SK-N-SH treated with all-trans-retinoic acid at 6 μM for 48 hours (cell line): Measurements from ENCODE around the gene PYURF.

Experiments
- ATAC-seq: fragments of 200-7000 bp; cut with Tn5 transposase; 3 replicates; pipeline ENCODE4 v1.9.1; 2020; ENCODE audit warnings: mild to moderate bottlenecking, moderate library complexity
- ARNTL ChIP-seq: fragments of 450-650 bp; formaldehyde crosslinking; IDR thresholded peaks from 2 replicates; pipeline ENCODE4 v1.5.0; 2020; ENCODE audit warnings: low read depth, mild to moderate bottlenecking, moderate library complexity, borderline replicate concordance
- CREB5 ChIP-seq: fragments of 250-450 bp; sonication (Bioruptor Pico); IDR thresholded peaks from 2 replicates; pipeline ENCODE4 v1.5.1; 2020; ENCODE audit warnings: low read depth, mild to moderate bottlenecking, moderate library complexity
- GLIS3 ChIP-seq: fragments of 250-450 bp; sonication (Bioruptor Pico); IDR thresholded peaks from 2 replicates; pipeline ENCODE4 v1.5.0; 2020; ENCODE audit warnings: mild to moderate bottlenecking, moderate library complexity
- ISL1 ChIP-seq: fragments of 250-450 bp; sonication (Bioruptor Pico); IDR thresholded peaks from 2 replicates; pipeline ENCODE4 v2.1.2; 2022; ENCODE audit warnings: mild to moderate bottlenecking, moderate library complexity
- RARB ChIP-seq: fragments of 250-450 bp; sonication (Bioruptor Pico); IDR thresholded peaks from 2 replicates; pipeline ENCODE4 v1.8.0; 2021; ENCODE audit warnings: mild to moderate bottlenecking, moderate library complexity
- TOX ChIP-seq: fragments of 250-450 bp; sonication (Bioruptor Pico); IDR thresholded peaks from 2 replicates; pipeline ENCODE4 v1.8.0; 2021; ENCODE audit warnings: mild to moderate bottlenecking, moderate library complexity, borderline replicate concordance
- TSHZ2 ChIP-seq: fragments of 250-450 bp; sonication (Bioruptor Pico); IDR thresholded peaks from 2 replicates; pipeline ENCODE4 v1.5.0; 2020; ENCODE audit warnings: mild to moderate bottlenecking, moderate library complexity
- ZFP3 ChIP-seq: fragments of 250-450 bp; sonication (Bioruptor Pico); IDR thresholded peaks from 2 replicates; pipeline ENCODE4 v1.5.0; 2020; ENCODE audit warnings: mild to moderate bottlenecking, moderate library complexity
- ZFP30 ChIP-seq: fragments of 450-650 bp; formaldehyde crosslinking; IDR thresholded peaks from 2 replicates; pipeline ENCODE4 v1.5.0; 2022; ENCODE audit warnings: mild to moderate bottlenecking, moderate library complexity
- ZNF70 ChIP-seq: fragments of 450-650 bp; formaldehyde crosslinking; IDR thresholded peaks from 2 replicates; pipeline ENCODE4 v1.5.0; 2020; ENCODE audit warnings: mild to moderate bottlenecking, moderate library complexity
- ZNF8 ChIP-seq: fragments of 450-650 bp; formaldehyde crosslinking; IDR thresholded peaks from 2 replicates; pipeline ENCODE4 v1.5.0; 2020; ENCODE audit warnings: mild to moderate bottlenecking, moderate library complexity
- TF ChIP-seq, protein P1 (sequence below): fragments of 250-450 bp; sonication (Bioruptor Pico); IDR thresholded peaks from 2 replicates; pipeline ENCODE4 v1.8.0; 2020; ENCODE audit warnings: mild to moderate bottlenecking, moderate library complexity, borderline replicate concordance
- TF ChIP-seq, protein P2 (sequence below): fragments of 250-450 bp; sonication (Bioruptor Pico); IDR thresholded peaks from 2 replicates; pipeline ENCODE4 v1.8.0; 2021; ENCODE audit warnings: low read depth, mild to moderate bottlenecking, moderate library complexity, borderline replicate concordance

The PYURF gene

DNA sequence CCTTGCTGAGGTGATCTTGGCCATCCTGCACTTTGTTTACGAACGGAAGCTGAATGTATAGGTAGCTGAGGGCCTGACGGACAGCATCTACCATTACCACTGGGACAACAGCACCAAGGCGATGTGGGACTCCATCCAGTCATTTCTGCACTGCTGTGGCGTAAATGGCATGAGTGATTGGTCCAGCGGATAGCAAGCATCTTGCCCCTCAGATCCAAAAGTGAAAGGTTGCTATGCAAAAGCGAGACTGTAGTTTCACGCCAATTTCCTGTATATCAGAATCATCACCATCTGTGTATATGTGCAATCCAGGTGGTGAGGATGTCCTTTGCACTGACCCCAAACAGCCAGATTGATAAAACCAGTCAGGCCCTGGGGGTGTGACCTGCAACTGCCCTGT lies 4.2 kb upstream of the PYURF start:
- TF ChIP-seq ZFP3 (CRISPR knock-in tag) (no peak), ZNF8 (CRISPR knock-in tag) (no peak), CREB5 (CRISPR knock-in tag) (no peak), ZNF70 (CRISPR knock-in tag) (no peak), ARNTL (CRISPR knock-in tag) (no peak)
- ATAC-seq: no peak

DNA sequence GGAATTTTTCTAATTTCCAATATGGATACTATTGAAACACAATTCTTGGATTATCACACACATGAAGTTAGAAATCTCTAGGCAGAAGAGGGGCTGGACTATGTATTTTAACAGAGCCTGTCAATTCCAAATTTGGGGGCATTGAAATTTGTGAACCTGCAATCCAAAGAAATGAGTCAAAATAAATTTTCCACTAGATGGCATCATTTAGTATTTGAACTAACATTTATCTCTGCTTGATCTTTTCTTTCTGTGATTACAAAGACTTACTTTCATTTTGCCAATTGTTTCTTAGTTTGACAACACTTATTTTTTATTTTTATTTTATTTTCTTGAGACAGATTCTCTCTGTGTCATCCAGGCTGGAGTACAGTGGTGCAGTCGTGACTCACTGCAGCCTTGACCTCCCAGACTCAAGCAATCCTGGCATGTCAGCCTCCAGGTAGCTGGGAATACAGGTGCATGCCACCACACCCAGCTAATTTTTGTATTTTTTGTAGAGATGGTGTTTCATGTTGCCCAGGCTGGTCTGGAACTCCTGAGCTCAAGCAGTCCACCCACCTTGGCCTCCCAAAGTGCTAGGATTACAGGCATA lies 2.7 kb upstream of the PYURF start:
- TF ChIP-seq, protein P1, sequence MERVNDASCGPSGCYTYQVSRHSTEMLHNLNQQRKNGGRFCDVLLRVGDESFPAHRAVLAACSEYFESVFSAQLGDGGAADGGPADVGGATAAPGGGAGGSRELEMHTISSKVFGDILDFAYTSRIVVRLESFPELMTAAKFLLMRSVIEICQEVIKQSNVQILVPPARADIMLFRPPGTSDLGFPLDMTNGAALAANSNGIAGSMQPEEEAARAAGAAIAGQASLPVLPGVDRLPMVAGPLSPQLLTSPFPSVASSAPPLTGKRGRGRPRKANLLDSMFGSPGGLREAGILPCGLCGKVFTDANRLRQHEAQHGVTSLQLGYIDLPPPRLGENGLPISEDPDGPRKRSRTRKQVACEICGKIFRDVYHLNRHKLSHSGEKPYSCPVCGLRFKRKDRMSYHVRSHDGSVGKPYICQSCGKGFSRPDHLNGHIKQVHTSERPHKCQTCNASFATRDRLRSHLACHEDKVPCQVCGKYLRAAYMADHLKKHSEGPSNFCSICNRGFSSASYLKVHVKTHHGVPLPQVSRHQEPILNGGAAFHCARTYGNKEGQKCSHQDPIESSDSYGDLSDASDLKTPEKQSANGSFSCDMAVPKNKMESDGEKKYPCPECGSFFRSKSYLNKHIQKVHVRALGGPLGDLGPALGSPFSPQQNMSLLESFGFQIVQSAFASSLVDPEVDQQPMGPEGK (CRISPR knock-in tag): no peak
- no peak for TF ChIP-seq TOX (CRISPR knock-in tag)
- no peak for TF ChIP-seq ISL1 (CRISPR knock-in tag)
- no peak for TF ChIP-seq ZFP30 (CRISPR knock-in tag)
- TF ChIP-seq ARNTL (CRISPR knock-in tag): no peak
- TF ChIP-seq, protein P2, sequence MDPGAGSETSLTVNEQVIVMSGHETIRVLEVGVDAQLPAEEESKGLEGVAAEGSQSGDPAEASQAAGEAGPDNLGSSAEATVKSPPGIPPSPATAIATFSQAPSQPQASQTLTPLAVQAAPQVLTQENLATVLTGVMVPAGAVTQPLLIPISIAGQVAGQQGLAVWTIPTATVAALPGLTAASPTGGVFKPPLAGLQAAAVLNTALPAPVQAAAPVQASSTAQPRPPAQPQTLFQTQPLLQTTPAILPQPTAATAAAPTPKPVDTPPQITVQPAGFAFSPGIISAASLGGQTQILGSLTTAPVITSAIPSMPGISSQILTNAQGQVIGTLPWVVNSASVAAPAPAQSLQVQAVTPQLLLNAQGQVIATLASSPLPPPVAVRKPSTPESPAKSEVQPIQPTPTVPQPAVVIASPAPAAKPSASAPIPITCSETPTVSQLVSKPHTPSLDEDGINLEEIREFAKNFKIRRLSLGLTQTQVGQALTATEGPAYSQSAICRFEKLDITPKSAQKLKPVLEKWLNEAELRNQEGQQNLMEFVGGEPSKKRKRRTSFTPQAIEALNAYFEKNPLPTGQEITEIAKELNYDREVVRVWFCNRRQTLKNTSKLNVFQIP: no peak
- TF ChIP-seq ZFP3 (CRISPR knock-in tag): no peak
- no peak for TF ChIP-seq GLIS3 (CRISPR knock-in tag)
- no peak for ATAC-seq

DNA sequence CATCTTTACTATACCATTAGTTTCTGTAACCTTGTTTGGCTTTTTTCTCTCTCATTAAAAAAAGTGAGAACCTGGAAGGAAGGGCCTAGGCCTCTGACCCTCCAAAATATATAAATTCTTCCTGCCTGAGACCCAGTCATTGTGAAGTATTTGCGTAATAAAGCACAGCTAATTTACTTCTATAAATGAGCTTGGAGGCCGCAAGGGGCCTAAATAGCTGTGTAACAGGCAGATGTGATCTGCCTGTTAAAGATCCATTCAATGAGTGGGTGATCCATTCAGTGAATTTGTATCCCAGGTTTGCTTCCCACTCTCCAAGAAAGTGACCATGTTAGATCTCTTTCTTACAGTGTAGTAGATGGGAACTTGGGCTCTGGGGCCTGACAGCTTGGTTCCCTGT lies 595 bp upstream of the PYURF start:
- ATAC-seq: peak; percentile 3

More for the DNA sequence above, 595 bp upstream of the PYURF start:
- TF ChIP-seq RARB (CRISPR knock-in tag) (no peak), ARNTL (CRISPR knock-in tag) (no peak), TSHZ2 (CRISPR knock-in tag) (no peak)
- TF ChIP-seq, protein P2: no peak
